Muscle layer of colon (tissue), 2 donors: ENCODE results near the gene ATP9A.
"Not testable (repeated sequence)": the region's sequence is repeated elsewhere in the genome, so short reads cannot be mapped to it uniquely, and the experiment has no call there.

ENCODE experiments used
- H3K27ac ChIP-seq: one replicate; pipeline ENCODE4 v1.7.0; 2013; ENCODE audit warnings: low read depth, mild to moderate bottlenecking, low read length, moderate library complexity
- H3K27me3 ChIP-seq, 2 donors: one replicate each; pipeline ENCODE4 v1.7.0; 2013; ENCODE audit warnings: low read length in 2 of 2, mild to moderate bottlenecking in 2 of 2; ENCODE audit not compliant: insufficient read depth in 2 of 2, control insufficient read depth in 1 of 2
- H3K36me3 ChIP-seq: one replicate; pipeline ENCODE4 v1.7.0; 2013; ENCODE audit warnings: mild to moderate bottlenecking, low read length; ENCODE audit not compliant: insufficient read depth
- H3K4me1 ChIP-seq: one replicate; pipeline ENCODE4 v1.7.0; 2013; ENCODE audit warnings: mild to moderate bottlenecking, low read length; ENCODE audit not compliant: insufficient read depth
- H3K4me3 ChIP-seq, 2 donors: one replicate each; pipeline ENCODE4 v1.7.0; 2013; ENCODE audit warnings: low read length in 2 of 2, low read depth in 1 of 2, mild to moderate bottlenecking in 1 of 2, moderate library complexity in 1 of 2
- H3K9ac ChIP-seq: one replicate; pipeline ENCODE4 v1.7.0; 2013; ENCODE audit warnings: low read length
- H3K9me3 ChIP-seq: one replicate; pipeline ENCODE4 v1.7.0; 2013; ENCODE audit warnings: mild to moderate bottlenecking, low read length
- donor health status: abdominal sarcoma.
- donor health status: Adenocarcinoma of cecum.

Gene ATP9A

DNA sequence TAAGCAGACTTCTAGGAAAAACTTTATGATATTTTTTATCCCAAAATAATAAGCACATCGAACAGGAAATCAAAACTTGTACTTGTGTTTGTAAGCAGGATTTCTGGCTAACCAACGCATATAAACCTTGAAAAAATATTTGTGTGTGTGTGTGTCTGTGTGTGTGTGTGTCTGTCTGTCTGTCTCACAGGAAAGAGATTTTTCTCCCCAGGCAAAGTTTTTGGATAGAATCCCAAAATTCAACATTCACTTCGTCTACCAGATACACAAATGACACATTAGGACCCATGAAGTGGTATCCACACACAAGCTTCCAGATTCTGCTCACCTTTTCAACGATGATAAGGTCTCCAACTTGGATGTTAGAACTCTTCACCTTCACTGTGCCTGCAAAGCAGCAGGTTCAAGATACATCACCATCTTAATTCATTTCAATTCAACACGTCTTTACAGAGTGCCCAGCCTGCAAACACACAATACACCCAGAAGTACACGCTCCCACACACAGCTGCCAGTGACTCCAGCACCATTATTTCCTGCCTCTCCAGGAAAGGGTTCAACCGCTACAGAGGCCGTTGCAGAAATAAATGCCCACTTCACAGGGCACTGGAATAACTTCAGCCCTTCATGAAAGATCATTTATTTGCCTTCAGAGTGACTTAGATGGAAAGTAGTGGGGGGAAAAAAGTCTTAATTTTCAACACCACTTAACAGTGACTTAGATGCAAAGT, 70.9 kb downstream of the ATP9A start:
- Histone ChIP-seq H3K27me3 (no peaks in the 10 kb centered on the region), H3K27ac (no peak overlapping the region), H3K9me3 (no peaks in the 10 kb centered on the region), H3K4me1 (peaks cover 15% of the 10 kb centered on the region), H3K4me3 (no peak overlapping the region), H3K9ac (no peak overlapping the region), H3K36me3 (peaks cover 5% of the 10 kb centered on the region)

DNA sequence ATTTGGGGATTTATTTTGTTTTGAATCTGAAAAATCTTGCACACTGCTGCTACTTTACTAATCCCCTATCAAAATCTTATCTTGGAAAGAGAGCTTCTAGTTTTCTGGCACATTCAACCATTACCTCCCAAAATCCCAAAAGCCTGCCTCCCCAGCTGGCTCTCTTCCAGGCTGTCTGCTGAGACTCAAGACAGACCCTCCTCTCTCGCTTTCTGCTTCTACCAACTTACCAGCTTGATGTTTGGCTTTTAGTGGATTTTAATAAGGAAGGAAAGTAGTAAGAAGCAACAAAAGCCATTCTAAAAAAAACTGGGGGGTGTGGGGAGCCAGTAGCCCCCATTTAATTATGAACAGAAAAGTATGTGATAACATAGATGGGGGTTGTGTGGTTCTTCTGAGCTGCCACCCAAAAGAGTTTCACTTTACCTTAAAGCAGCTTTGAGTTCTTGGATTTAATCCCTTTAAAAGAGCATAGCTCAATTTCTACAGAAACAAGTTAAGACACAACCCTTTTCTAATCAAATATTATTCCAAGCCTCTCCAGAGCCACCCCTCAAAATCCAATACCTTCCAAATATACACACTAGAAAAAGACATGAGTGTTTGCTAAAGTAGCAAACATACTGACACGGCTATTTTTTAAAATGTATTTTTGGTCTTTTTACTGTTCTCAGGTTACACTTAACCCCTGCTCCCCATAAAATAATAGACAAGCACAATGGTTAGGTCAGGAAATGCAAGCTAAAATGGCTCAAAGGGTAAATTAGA, 71.7 kb downstream of the ATP9A start:
- no peak overlapping the region for H3K27ac ChIP-seq
- peaks cover 5% of the 10 kb centered on the region for H3K36me3 ChIP-seq
- no peaks in the 10 kb centered on the region for H3K27me3 ChIP-seq
- H3K4me3 ChIP-seq = no peak overlapping the region
- no peak overlapping the region for H3K9ac ChIP-seq
- peaks cover 15% of the 10 kb centered on the region for H3K4me1 ChIP-seq
- no peaks in the 10 kb centered on the region for H3K9me3 ChIP-seq

DNA sequence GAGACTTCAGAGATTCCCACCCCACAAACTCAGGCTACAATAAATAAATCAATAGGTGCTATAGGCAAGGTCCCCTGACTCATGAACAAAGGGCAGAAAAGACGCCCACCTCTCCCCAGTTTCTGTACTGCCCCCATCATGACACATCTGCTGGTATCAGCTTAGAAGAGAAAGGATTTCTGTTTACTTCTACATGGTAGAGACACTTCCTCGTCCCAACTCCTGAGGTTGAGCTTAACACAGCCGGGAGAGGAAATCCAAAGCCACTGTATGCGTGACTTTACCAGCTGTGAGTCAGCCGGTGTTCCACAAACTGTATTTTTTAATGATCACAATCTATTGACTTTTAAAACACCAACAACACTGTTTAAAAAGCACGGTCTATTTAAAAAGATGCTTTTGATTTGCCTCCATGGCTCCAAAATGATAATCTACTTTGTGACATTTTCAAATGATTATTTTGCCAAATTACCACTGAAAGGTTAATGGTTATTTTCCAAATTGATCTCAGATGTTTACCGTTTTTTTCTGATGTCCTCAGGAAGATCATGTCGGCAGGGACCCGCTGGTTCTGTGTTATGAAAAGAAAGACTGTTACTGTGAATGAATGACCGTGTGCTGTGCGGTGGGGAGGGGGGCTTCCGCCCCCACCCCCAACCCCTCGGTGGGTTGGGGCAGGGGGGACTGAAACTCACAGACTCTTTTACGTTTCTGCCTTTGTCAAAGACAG, 72.5 kb downstream of the ATP9A start:
- no peak overlapping the region for H3K27ac ChIP-seq
- peaks cover 5% of the 10 kb centered on the region for H3K36me3 ChIP-seq
- H3K9me3 ChIP-seq = no peaks in the 10 kb centered on the region
- H3K27me3 ChIP-seq = no peaks in the 10 kb centered on the region
- H3K9ac ChIP-seq = no peak overlapping the region
- peaks cover 15% of the 10 kb centered on the region for H3K4me1 ChIP-seq
- H3K4me3 ChIP-seq = no peak overlapping the region

DNA sequence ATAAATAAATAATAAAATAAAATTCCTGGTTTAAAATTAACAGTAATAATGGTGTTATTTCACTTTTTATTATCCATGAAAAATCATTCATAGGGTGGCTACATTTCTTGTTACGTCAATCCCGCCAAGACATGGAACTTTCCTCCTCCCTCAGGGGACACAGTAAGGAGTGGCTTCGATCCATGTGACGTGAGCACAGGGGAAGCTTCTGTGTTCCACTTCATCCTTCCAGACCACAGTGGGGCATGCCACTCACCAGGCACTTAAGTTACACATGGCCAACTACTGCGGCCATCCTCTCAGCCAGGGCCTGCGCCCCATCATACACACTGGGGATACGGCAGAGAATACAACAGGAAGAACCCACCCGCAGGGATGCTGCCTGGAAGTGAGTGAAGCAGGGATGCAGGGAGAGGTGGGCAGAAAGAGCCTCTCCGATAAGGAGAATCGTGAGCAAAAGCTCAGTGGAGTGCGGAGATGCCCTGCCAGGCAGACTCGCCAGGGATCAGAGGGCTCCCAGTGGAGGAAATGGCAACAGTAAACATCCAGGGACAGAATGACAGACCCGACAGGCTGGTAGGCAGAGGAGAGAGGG, 75.3 kb downstream of the ATP9A start:
- peaks cover 15% of the 10 kb centered on the region for H3K4me1 ChIP-seq
- H3K4me3 ChIP-seq = no peak overlapping the region
- no peaks in the 10 kb centered on the region for H3K27me3 ChIP-seq
- peaks cover 5% of the 10 kb centered on the region for H3K36me3 ChIP-seq
- H3K9ac ChIP-seq = no peak overlapping the region
- no peaks in the 10 kb centered on the region for H3K9me3 ChIP-seq
- no peak overlapping the region for H3K27ac ChIP-seq

DNA sequence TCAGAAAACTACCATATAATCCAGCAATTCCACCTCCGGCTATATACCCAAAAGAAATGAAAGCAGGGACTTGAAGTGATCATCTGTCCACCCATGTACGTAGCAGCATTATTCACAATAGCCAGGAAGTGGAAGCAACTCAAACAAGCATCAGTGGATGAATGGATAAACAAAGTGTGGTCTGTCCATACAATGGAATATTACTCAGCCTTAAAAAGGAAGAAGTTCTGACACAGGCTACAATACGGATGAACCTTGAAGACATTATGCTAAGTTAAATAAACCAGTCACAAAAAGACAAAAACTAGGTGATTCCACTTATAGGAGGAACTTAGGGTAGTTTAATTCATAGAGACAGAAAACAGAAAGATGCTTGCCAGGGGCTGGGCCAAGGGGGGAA, 76.5 kb downstream of the ATP9A start:
- Histone ChIP-seq H3K4me3 (no peak overlapping the region), H3K27ac (no peak overlapping the region), H3K36me3 (peaks cover 5% of the 10 kb centered on the region), H3K27me3 (no peaks in the 10 kb centered on the region), H3K9me3 (no peaks in the 10 kb centered on the region), H3K4me1 (peaks cover 7% of the 10 kb centered on the region), H3K9ac (no peak overlapping the region)

DNA sequence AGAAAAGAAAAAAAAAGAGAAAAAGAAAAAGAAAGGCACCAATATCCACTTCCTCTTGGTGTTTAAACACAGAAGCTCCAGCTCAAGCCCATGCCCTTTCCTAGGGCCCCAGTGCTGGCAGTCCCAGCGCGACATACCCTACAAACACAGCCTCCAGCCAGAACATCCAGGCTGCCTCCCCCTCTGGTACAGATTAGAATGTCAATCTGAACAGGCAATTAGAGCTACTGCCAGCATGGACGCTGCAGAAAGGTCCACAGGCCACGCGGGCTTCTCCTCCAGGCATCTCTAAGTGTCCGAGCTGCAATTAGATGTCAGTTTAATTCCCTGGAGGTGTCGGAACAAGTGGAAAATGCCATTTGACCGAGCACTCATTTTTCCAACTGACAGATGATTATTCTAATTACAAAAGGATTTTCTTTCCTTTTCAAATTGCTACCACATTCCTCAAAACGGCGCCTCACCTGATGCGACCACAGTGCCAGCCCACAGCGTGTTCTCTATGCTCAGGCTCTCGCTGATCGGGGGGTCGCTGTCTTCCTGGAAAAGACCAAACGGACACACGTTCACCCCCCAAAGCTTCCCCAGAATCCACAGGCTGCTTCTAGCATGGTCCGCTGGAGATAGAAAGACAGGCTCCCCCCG, 79.5 kb downstream of the ATP9A start:
- no peak overlapping the region for H3K4me3 ChIP-seq
- no peak overlapping the region for H3K9ac ChIP-seq
- H3K36me3 ChIP-seq = peaks cover 4% of the 10 kb centered on the region

DNA sequence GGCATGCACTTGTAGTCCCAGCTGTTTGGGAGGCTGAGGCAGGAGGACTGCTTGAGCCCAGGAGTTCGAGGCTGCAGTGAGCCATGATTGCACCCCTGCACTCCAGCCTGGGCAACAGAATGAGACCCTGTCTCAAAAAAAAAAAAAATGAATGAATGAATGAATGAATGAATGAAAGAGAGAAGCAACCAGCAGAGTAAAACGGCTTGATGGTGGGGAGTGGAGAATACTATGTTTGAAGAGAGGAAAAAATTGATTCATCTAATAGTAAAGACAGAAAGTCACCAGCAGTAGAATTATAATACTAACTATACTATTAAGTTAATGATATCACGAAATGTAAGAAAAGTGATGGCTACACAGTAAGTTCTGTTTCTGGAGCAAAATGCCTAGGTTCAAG, 80.6 kb downstream of the ATP9A start:
- Histone ChIP-seq H3K4me1 (no peaks in the 10 kb centered on the region), H3K27me3 (no peaks in the 10 kb centered on the region), H3K4me3 (no peak overlapping the region), H3K27ac (no peak overlapping the region), H3K9ac (no peak overlapping the region), H3K9me3 (no peaks in the 10 kb centered on the region), H3K36me3 (no peaks in the 10 kb centered on the region)

More for the DNA sequence above, 79.5 kb downstream of the ATP9A start:
- no peak overlapping the region for H3K27ac ChIP-seq
- no peaks in the 10 kb centered on the region for H3K9me3 ChIP-seq
- no peaks in the 10 kb centered on the region for H3K27me3 ChIP-seq
- no peaks in the 10 kb centered on the region for H3K4me1 ChIP-seq

DNA sequence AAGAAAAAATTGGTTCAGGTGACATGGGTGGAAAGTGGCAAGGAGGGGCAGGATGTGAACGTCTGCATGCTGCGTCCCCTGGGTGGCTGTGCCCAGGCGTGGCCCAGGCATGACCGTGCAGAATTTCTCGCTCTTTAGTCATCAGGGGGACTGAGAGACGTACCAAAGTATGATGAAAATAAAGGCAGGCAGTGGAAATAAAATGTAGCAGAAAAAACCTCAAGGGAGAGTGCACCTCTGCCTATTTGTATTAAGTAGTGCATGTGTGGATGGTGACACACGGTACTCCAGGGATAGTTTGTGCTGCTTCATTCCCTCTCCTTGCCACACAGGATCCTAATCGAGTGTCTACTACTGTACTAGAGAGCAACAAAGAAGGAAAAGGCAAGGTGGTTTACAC, 81.1 kb downstream of the ATP9A start:
- Histone ChIP-seq H3K27me3 (no peaks in the 10 kb centered on the region), H3K27ac (no peak overlapping the region), H3K4me1 (no peaks in the 10 kb centered on the region), H3K9me3 (no peaks in the 10 kb centered on the region), H3K9ac (no peak overlapping the region), H3K36me3 (no peaks in the 10 kb centered on the region), H3K4me3 (no peak overlapping the region)

DNA sequence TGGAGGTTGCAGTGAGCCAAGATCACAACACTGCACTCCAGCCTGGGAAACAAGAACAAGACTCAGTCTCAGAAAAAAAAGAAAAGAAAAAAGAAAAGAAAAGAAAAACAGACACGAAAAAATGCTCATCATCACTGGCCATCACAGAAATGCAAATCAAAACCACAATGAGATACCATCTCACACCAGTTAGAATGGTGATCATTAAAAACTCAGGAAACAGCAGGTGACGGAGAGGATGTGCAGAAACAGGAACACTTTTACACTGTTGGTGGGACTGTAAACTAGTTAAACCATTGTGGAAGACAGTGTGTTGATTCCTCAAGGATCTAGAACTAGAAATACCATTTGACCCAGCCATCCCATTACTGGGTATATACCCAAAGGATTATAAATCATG, 82.7 kb downstream of the ATP9A start:
- H3K4me1 ChIP-seq, H3K36me3 ChIP-seq, H3K27me3 ChIP-seq, H3K9ac ChIP-seq, H3K27ac ChIP-seq, H3K9me3 ChIP-seq, H3K4me3 ChIP-seq: not testable (repeated sequence)

DNA sequence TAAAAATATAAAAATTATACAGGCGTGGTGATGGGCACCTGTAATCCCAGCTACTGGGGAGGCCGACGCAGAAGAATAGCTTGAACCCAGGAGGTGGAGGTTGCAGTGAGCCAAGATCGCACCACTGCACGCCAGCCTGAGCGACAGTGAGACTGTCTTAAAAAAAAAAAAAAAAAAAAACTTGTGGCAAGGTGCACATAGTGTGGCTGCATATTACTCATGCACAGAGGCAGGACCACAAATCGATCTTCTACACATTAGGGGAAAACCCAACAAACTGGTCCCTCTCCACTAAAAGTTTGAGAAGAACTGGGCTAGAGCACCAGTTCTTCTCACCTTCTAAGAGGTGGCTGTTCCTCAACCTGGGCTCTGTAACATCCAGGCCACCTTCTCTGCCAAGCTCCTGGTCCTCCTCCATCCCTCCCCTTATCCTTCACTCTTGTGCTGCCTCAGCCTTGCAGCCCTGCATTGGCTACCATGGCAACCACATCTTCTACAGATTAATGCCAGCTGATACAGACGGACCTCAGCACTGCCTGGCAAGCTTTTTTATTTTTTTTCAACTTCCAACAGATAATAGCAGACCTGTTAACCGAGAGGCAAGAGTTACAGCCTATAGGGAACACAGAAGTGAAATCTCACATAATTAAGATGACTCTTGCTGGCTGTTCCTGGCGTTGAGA, 88.0 kb downstream of the ATP9A start:
- no peaks in the 10 kb centered on the region for H3K27me3 ChIP-seq
- H3K36me3 ChIP-seq = no peaks in the 10 kb centered on the region
- H3K9ac ChIP-seq = no peak overlapping the region
- no peaks in the 10 kb centered on the region for H3K9me3 ChIP-seq
- no peaks in the 10 kb centered on the region for H3K4me1 ChIP-seq
- H3K27ac ChIP-seq = no peak overlapping the region
- no peak overlapping the region for H3K4me3 ChIP-seq
